Transverse colon (tissue), 4 donors: ENCODE results near the gene ZBTB46.

Source experiments
- POLR2AphosphoS5 ChIP-seq, 3 donors: sonication (generic); formaldehyde crosslinking; IDR thresholded peaks; one replicate each; pipeline ENCODE4 v1.6.1; 2016; ENCODE audit warnings: antibody characterized with exemption in 3 of 3
- TF ChIP-seq, protein P1 (sequence below), 5 experiments: fragments of 200-600 bp in 3 of 5; fragments of 450-650 bp in 2 of 5; sonication (generic) in 3 of 5; IDR thresholded peaks; 1 replicate in 2 of 5; 2 replicates in 3 of 5; pipeline ENCODE4 v1.5.1; 2016 to 2017; ENCODE audit warnings: antibody characterized with exemption in 5 of 5, inconsistent platforms in 3 of 5, mild to moderate bottlenecking in 2 of 5, moderate library complexity in 1 of 5

DNA sequence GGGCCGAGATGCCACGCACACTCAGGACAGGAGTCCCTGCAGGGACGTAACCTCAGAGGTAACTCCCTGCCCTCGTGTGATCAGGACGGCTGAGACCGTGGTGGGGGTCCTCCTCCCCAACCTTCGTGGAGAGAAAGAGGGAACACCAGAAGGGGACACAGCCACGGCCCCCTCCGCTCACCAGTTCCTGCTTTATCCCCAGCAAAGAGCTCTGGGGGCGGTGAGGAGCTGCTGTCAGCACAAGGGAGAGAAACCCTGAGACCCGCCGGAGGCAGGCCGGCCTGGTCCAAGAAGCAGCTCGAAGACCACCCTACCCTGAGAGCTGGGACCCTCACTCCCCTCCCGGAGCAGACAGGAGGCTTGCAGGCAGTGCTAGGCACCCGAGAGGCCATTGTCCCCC, 47.1 kb downstream of the ZBTB46 start:
- TF ChIP-seq, protein P1, sequence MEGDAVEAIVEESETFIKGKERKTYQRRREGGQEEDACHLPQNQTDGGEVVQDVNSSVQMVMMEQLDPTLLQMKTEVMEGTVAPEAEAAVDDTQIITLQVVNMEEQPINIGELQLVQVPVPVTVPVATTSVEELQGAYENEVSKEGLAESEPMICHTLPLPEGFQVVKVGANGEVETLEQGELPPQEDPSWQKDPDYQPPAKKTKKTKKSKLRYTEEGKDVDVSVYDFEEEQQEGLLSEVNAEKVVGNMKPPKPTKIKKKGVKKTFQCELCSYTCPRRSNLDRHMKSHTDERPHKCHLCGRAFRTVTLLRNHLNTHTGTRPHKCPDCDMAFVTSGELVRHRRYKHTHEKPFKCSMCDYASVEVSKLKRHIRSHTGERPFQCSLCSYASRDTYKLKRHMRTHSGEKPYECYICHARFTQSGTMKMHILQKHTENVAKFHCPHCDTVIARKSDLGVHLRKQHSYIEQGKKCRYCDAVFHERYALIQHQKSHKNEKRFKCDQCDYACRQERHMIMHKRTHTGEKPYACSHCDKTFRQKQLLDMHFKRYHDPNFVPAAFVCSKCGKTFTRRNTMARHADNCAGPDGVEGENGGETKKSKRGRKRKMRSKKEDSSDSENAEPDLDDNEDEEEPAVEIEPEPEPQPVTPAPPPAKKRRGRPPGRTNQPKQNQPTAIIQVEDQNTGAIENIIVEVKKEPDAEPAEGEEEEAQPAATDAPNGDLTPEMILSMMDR (IDR thresholded peaks at IDR 0.05): no peak
- TF ChIP-seq POLR2AphosphoS5 (IDR thresholded peaks at IDR 0.05): no peak
